Osteoblast (primary cell): ENCODE data around the gene DAGLB. TPM values are rescaled to one million over a fixed set of nuclear protein-coding genes. Genes with fewer than 3 reads are reported as not detected.

Experiments
- DNase-seq: peaks from one replicate; pipeline ENCODE4 v3.0.0; 2011; ENCODE audit warnings: low spot score, mixed read lengths; ENCODE audit not compliant: insufficient read length; ENCODE audit errors: missing footprints
- H2AFZ ChIP-seq: 2 replicates; pipeline ENCODE4 v1.6.0; 2011; ENCODE audit warnings: mild to moderate bottlenecking, low read length
- H3K27ac ChIP-seq: 2 replicates; pipeline ENCODE4 v1.5.1; 2011; ENCODE audit warnings: mild to moderate bottlenecking, low read depth, low read length, moderate library complexity
- H3K27me3 ChIP-seq: 2 replicates; pipeline ENCODE4 v1.6.0; 2012; ENCODE audit warnings: mild to moderate bottlenecking, control low read depth, inconsistent platforms, low read length, moderate library complexity; ENCODE audit not compliant: insufficient read depth
- H3K36me3 ChIP-seq: 2 replicates; pipeline ENCODE4 v1.5.1; 2011; ENCODE audit warnings: mild to moderate bottlenecking, low read length, control low read depth, moderate library complexity; ENCODE audit not compliant: insufficient read depth
- H3K4me1 ChIP-seq: 2 replicates; pipeline ENCODE4 v1.5.1; 2011; ENCODE audit warnings: mild to moderate bottlenecking, low read length, control low read depth, moderate library complexity; ENCODE audit not compliant: insufficient read depth
- H3K4me2 ChIP-seq: 2 replicates; pipeline ENCODE4 v1.6.0; 2011; ENCODE audit warnings: mild to moderate bottlenecking, low read length; ENCODE audit not compliant: insufficient read depth
- H3K4me3 ChIP-seq: fragments of 200-600 bp; sonication (generic); 3 replicates; pipeline ENCODE4 v1.5.1; 2012; ENCODE audit warnings: mild to moderate bottlenecking, low read length, inconsistent platforms; ENCODE audit not compliant: insufficient read depth
- H3K79me2 ChIP-seq: 2 replicates; pipeline ENCODE4 v1.6.0; 2012; ENCODE audit warnings: mild to moderate bottlenecking, low read length, control low read depth, inconsistent platforms; ENCODE audit not compliant: insufficient read depth
- H3K9me3 ChIP-seq: 2 replicates; pipeline ENCODE4 v1.5.1; 2011; ENCODE audit warnings: low read depth, low read length, control low read depth
- H4K20me1 ChIP-seq: 2 replicates; pipeline ENCODE4 v1.6.0; 2012; ENCODE audit warnings: mild to moderate bottlenecking, low read length, control low read depth; ENCODE audit not compliant: insufficient read depth
- CTCF ChIP-seq: IDR thresholded peaks from 2 replicates; pipeline ENCODE4 v1.5.1; 2011; ENCODE audit warnings: mild to moderate bottlenecking, low read depth, low read length, moderate library complexity; ENCODE audit errors: extremely low read depth
- total RNA-seq: library from RNA; depleted of rRNA; stranded (reverse); fragments of >200 nt; gene quantifications from 2 replicates; pipeline ENCODE4 v1.2.3, GENCODE V29; 2012

Gene DAGLB
- total RNA-seq, 1 donor, result 17.4 TPM

DNA sequence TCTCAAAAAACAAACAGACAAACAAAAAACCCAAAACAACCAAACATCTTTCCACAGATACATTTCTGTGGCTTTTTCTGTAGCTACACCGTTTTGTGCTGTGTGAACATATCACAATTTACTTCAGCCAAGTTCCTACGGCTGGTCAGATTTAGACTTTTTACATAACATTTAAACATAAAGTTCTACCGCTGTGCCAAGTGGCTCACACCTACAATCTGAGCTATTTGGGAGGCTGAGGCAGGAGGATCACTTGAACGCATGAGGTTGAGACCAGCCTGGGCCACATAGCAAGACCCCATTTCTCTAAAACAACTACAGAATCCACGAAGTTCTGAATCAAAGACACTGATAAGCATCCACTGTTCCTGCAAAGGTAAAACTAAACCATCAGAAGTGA is 30.3 kb downstream of the DAGLB start:
- Histone ChIP-seq H3K4me2 (no peak overlapping the region), H2AFZ (no peak overlapping the region), H3K4me3 (no peak overlapping the region), H3K27ac (peak overlapping the region; percentile 17), H3K9me3 (no peaks in the 10 kb centered on the region), H3K36me3 (peaks cover 63% of the 10 kb centered on the region), H4K20me1 (peaks cover 10% of the 10 kb centered on the region), H3K27me3 (no peaks in the 10 kb centered on the region), H3K4me1 (peaks cover 7% of the 10 kb centered on the region), H3K79me2 (peaks cover 14% of the 10 kb centered on the region)
- no peak for TF ChIP-seq CTCF
- DNase-seq, result peak; percentile 70

GRCh38 chr7:6416516-6417145 is 31.1 kb downstream of the DAGLB start:
- Histone ChIP-seq H4K20me1 (peaks cover 11% of the 10 kb centered on the region), H3K36me3 (peaks cover 68% of the 10 kb centered on the region), H3K27ac (no peak overlapping the region), H3K27me3 (no peaks in the 10 kb centered on the region), H2AFZ (no peak overlapping the region), H3K4me2 (no peak overlapping the region), H3K79me2 (peaks cover 15% of the 10 kb centered on the region), H3K4me1 (peaks cover 7% of the 10 kb centered on the region), H3K4me3 (no peak overlapping the region), H3K9me3 (no peaks in the 10 kb centered on the region)
- DNase-seq, result peak; percentile 88
- TF ChIP-seq CTCF, result no peak

DNA sequence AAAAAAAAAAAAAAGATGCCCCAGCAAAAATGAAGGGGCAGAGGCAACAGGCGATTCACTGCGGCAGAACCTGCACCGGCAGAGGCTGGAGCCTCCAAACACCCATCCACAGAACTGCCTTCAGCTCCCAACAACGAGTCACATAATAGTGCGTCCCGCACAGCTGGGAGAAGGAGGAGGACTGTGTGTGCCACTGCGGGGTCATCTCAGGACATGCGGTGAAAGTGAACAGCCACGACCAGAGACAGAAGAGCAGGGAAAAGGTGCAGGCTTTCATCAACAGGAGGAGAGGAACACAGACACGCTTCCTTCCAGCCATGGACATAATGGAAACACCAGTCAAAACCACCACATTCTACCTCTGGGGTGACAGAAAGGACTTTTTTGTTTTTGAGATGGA is 34.1 kb downstream of the DAGLB start:
- no peak for DNase-seq
- no peaks in the 10 kb centered on the region for H3K27me3 ChIP-seq

More for the DNA sequence above, 34.1 kb downstream of the DAGLB start:
- Histone ChIP-seq H3K9me3 (no peaks in the 10 kb centered on the region), H3K27ac (no peak overlapping the region), H3K4me1 (no peaks in the 10 kb centered on the region), H2AFZ (no peak overlapping the region), H3K79me2 (peaks cover 18% of the 10 kb centered on the region), H3K4me2 (no peak overlapping the region), H3K4me3 (no peak overlapping the region), H4K20me1 (peaks cover 11% of the 10 kb centered on the region), H3K36me3 (peaks cover 83% of the 10 kb centered on the region)
- no peak for TF ChIP-seq CTCF
